GM12878 (cell line): ENCODE results near the gene RNF126. TPM values are rescaled to one million over a fixed set of nuclear protein-coding genes. Genes with fewer than 3 reads are reported as not detected.
"Not testable (repeated sequence)": the region's sequence is repeated elsewhere in the genome, so short reads cannot be mapped to it uniquely, and the experiment has no call there.

Source experiments
- ATAC-seq: fragments of 200-7000 bp; cut with Tn5 transposase; 3 replicates; pipeline ENCODE4 v1.9.1; 2020; ENCODE audit warnings: mild to moderate bottlenecking, moderate library complexity
- BruUV-seq: library from RNA; stranded (reverse); fragments of 400-500 nt; replicated peaks from 2 replicates; lab custom pipeline; 2021; lab: Mats Ljungman, UMichigan
- CTCF ChIA-PET: fragments of 300-600 bp; sonication (Branson Sonifier 250); formaldehyde crosslinking; extraction: SDS; loops from one replicate; lab custom pipeline; 2021; ENCODE audit warnings: inconsistent platforms; lab: Yijun Ruan, JAX
- POLR2A ChIA-PET: fragments of 350-600 bp; formaldehyde crosslinking; extraction: SDS; loops from one replicate; lab custom pipeline; 2021; ENCODE audit warnings: inconsistent platforms; lab: Charles Lee
- RAD21 ChIA-PET: fragments of 300-600 bp; sonication (Branson Sonifier 250); formaldehyde crosslinking; loops from one replicate; lab custom pipeline; 2023; ENCODE audit warnings: antibody characterized with exemption; ENCODE audit not compliant: unreplicated experiment; lab: Charles Lee
- SMC1A ChIA-PET: fragments of 300-600 bp; sonication (Branson Sonifier 250); formaldehyde crosslinking; loops from one replicate; lab custom pipeline; 2023; ENCODE audit not compliant: unreplicated experiment, uncharacterized antibody; lab: Charles Lee
- DNase-seq: peaks from one replicate; pipeline ENCODE4 v3.0.0-alpha.2; 2011; ENCODE audit warnings: low read depth, low spot score
- FAIRE-seq: peaks from 3 replicates; lab custom pipeline; 2011; peaks lifted over from hg19 to GRCh38; lab: Jason Lieb, UNC
- H2AFZ ChIP-seq: 2 replicates; pipeline ENCODE4 v1.6.0; 2011; ENCODE audit warnings: low read depth, low read length, control low read depth; ENCODE audit not compliant: control insufficient read depth
- H3K27ac ChIP-seq: 2 replicates; pipeline ENCODE4 v1.5.1; 2011; ENCODE audit warnings: control low read depth; ENCODE audit not compliant: control insufficient read depth, insufficient read depth
- H3K27me3 ChIP-seq, 2 experiments: replicated peaks in 1 of 2; 2 replicates each; pipeline versions ENCODE4 v1.6.0 to v1.6.1; 2011; ENCODE audit warnings: low read length in 1 of 2; ENCODE audit not compliant: control insufficient read depth in 2 of 2, insufficient read depth in 2 of 2
- H3K36me3 ChIP-seq, 2 experiments: 2 replicates each; pipeline ENCODE4 v1.5.1; 2011; ENCODE audit warnings: low read length in 1 of 2; ENCODE audit not compliant: control insufficient read depth in 2 of 2, insufficient read depth in 2 of 2
- H3K4me1 ChIP-seq: 2 replicates; pipeline ENCODE4 v1.6.1; 2011; ENCODE audit warnings: mild to moderate bottlenecking, low read length, moderate library complexity, mixed read lengths; ENCODE audit not compliant: control insufficient read depth, insufficient read depth
- H3K4me2 ChIP-seq: 2 replicates; pipeline ENCODE4 v1.6.0; 2011; ENCODE audit warnings: control low read depth; ENCODE audit not compliant: control insufficient read depth, insufficient read depth
- H3K4me3 ChIP-seq: fragments of 200-600 bp; sonication (generic); 2 replicates; pipeline ENCODE4 v1.5.1; 2016
- H3K79me2 ChIP-seq: 2 replicates; pipeline ENCODE4 v1.6.0; 2011; ENCODE audit warnings: low read length; ENCODE audit not compliant: control insufficient read depth, insufficient read depth
- H3K9ac ChIP-seq: 2 replicates; pipeline ENCODE4 v1.8.0; 2011; ENCODE audit warnings: low read length, control low read depth, mixed read lengths; ENCODE audit not compliant: control insufficient read depth, insufficient read depth
- H3K9me3 ChIP-seq: replicated peaks from 3 replicates; pipeline ENCODE4 v1.5.1; 2011; ENCODE audit warnings: mild to moderate bottlenecking, low read length; ENCODE audit not compliant: control insufficient read depth, insufficient read depth
- H4K20me1 ChIP-seq: 2 replicates; pipeline ENCODE4 v1.6.0; 2011; ENCODE audit not compliant: control insufficient read depth, insufficient read depth
- ASH2L ChIP-seq: fragments of 300-600, 200-600 bp; sonication (generic); IDR thresholded peaks from 2 replicates; pipeline ENCODE4 v1.6.1; 2017; ENCODE audit warnings: low read depth, mild to moderate bottlenecking, borderline replicate concordance
- CBX5 ChIP-seq: sonication (generic); IDR thresholded peaks from 2 replicates; pipeline ENCODE4 v1.6.1; 2016; ENCODE audit warnings: low read depth, moderate library complexity, mild to moderate bottlenecking, inconsistent platforms
- EED ChIP-seq: sonication (generic); IDR thresholded peaks from 2 replicates; pipeline ENCODE4 v1.6.1; 2016; ENCODE audit warnings: antibody characterized with exemption, low read depth
- EZH2 ChIP-seq: IDR thresholded peaks from 2 replicates; pipeline ENCODE4 v1.6.1; 2012; ENCODE audit warnings: low read depth, mild to moderate bottlenecking, control low read depth, inconsistent platforms, low read length, borderline replicate concordance; ENCODE audit not compliant: control insufficient read depth
- FOXK2 ChIP-seq: fragments of 450-650 bp; IDR thresholded peaks from 2 replicates; pipeline ENCODE4 v1.6.1; 2017; ENCODE audit warnings: mild to moderate bottlenecking, moderate library complexity
- GABPA ChIP-seq: IDR thresholded peaks from 2 replicates; pipeline ENCODE4 v1.6.1; 2014; ENCODE audit warnings: antibody characterized with exemption, low read depth, mild to moderate bottlenecking, inconsistent platforms
- HDAC2 ChIP-seq: fragments of 200-600 bp; sonication (generic); IDR thresholded peaks from 2 replicates; pipeline ENCODE4 v1.6.1; 2017
- HDAC6 ChIP-seq: fragments of 200-600 bp; sonication (generic); IDR thresholded peaks from one replicate; pipeline ENCODE4 v1.8.0; 2017; ENCODE audit warnings: antibody characterized with exemption; ENCODE audit not compliant: unreplicated experiment
- PML ChIP-seq: IDR thresholded peaks from 2 replicates; pipeline ENCODE4 v1.6.1; 2012; ENCODE audit warnings: low read length, inconsistent platforms
- POLR2A ChIP-seq: IDR thresholded peaks from 2 replicates; pipeline ENCODE4 v1.6.1; 2011; ENCODE audit warnings: low read depth, mild to moderate bottlenecking, low read length
- SIN3A ChIP-seq: IDR thresholded peaks from 2 replicates; pipeline ENCODE4 v1.6.1; 2012; ENCODE audit warnings: low read depth, low read length, improper control_type of control experiment
- SMARCA5 ChIP-seq: fragments of 450-650 bp; IDR thresholded peaks from 2 replicates; pipeline ENCODE4 v1.6.1; 2017; ENCODE audit warnings: mild to moderate bottlenecking
- TCF12 ChIP-seq: IDR thresholded peaks from 2 replicates; pipeline ENCODE4 v1.6.1; 2011; ENCODE audit warnings: low read depth, mild to moderate bottlenecking, low read length
- ZBTB40 ChIP-seq: fragments of 450-650 bp; IDR thresholded peaks from 2 replicates; pipeline ENCODE4 v1.6.1; 2016; ENCODE audit warnings: mild to moderate bottlenecking, moderate library complexity, borderline replicate concordance
- ZNF274 ChIP-seq: IDR thresholded peaks from one replicate; pipeline ENCODE4 v1.8.0; 2011; ENCODE audit not compliant: insufficient read length, insufficient read depth
- ZNF622 ChIP-seq: fragments of 450-650 bp; IDR thresholded peaks from 2 replicates; pipeline ENCODE4 v1.6.1; 2017; ENCODE audit warnings: mild to moderate bottlenecking, inconsistent platforms
- WGBS: methylation state at CpG from one replicate; pipeline ENCODE4 v1.1.6; 2016; ENCODE audit warnings: low lambda C conversion rate; ENCODE audit not compliant: insufficient replicate concordance, insufficient coverage; ENCODE audit errors: missing lambda C conversion rate; 5-methylcytosine and 5-hydroxymethylcytosine counted together
- in situ Hi-C: fragments of 300-500 bp; cut with MboI; formaldehyde crosslinking; loops from 9 replicates; pipeline ENCODE4 v1.14.3; 2018; ENCODE audit warnings: mixed read lengths
- intact Hi-C: fragments of 100-400 bp; cut with micrococcal nuclease; formaldehyde crosslinking; loops from one replicate; pipeline ENCODE4 v1.14.2; 2022; ENCODE audit not compliant: unreplicated experiment
- polyA plus RNA-seq, 11 experiments: library from polyadenylated mRNA; depleted of rRNA in 4 of 11; unstranded in 6 of 11; stranded (reverse) in 5 of 11; fragments of >200 nt; fragmentation: Nextera tagmentation in 4 of 11; fragmentation: Illumina TruSeq in 1 of 11; extraction: Ambion mirVana in 4 of 11; extraction: Trizol in 1 of 11; gene quantifications; 1 replicate in 1 of 11; 2 replicates in 10 of 11; pipeline versions ENCODE4 v1.2.1 to v1.2.3, GENCODE V29; 2011 to 2016; ENCODE audit warnings: inconsistent platforms in 2 of 11, missing spikeins in 2 of 11, low read depth in 1 of 11
- total RNA-seq, 4 experiments: library from RNA; depleted of rRNA in 3 of 4; stranded (reverse); fragments of >200 nt in 3 of 4; fragmentation: Illumina TruSeq in 1 of 4; extraction: Trizol in 1 of 4; gene quantifications; 2 replicates each; pipeline versions ENCODE4 v1.2.1 to v1.2.3, GENCODE V29; 2013 to 2021

The RNF126 gene
- total and polyA plus RNA-seq, 10 of the 15 experiments (the other 5 are each of a cell fraction or from before 2014, with no cell fraction given), result 0.45 to 100 (median 50.6) TPM

- no peak for TF ChIP-seq PML
- no peak for TF ChIP-seq HDAC6
- TF ChIP-seq ZNF622, result no peak
- no peak for TF ChIP-seq CBX5
- TF ChIP-seq FOXK2, result no peak
- TF ChIP-seq HDAC2, result no peak
- TF ChIP-seq ZNF274, result no peak
- TF ChIP-seq GABPA, result no peak
- no peak for TF ChIP-seq EZH2
- TF ChIP-seq SMARCA5, result no peak
- TF ChIP-seq TCF12, result no peak
- TF ChIP-seq ASH2L, result no peak
- no peak for TF ChIP-seq POLR2A
- no peak for TF ChIP-seq SIN3A
- no peak for TF ChIP-seq ZBTB40
- no peak for TF ChIP-seq EED
- TF ChIP-seq, all 136 proteins: peak for 0
- H4K20me1 ChIP-seq, result no peaks in the 10 kb centered on the region
- no peak for DNase-seq
- POLR2A ChIA-PET, result no interaction called here
- H3K27ac ChIP-seq, result no peak overlapping the region
- no peaks in the 10 kb centered on the region for H3K27me3 ChIP-seq
- BruUV-seq, result no TSS peak
- H3K36me3 ChIP-seq, result peaks cover 4 to 9% of the 10 kb centered on the region in 2 experiments; a peak in 3 of 4 replicates
- H3K9ac ChIP-seq, result no peak overlapping the region
- H3K9me3 ChIP-seq, result no peaks in the 10 kb centered on the region; the same call in 2 of the 3 replicates
- RAD21 ChIA-PET, result no interaction called here
- ATAC-seq, result no peak
- no peak overlapping the region for H2AFZ ChIP-seq
- no peaks in the 10 kb centered on the region for H3K4me1 ChIP-seq
- H3K4me2 ChIP-seq, result no peak overlapping the region
- CTCF ChIA-PET, result no interaction called here
- intact Hi-C loops (no loop called here), in situ Hi-C loops (no loop called here)
- 93% methylated on average over 24 of the region's 24 CpGs for WGBS
- no peak for FAIRE-seq
- SMC1A ChIA-PET, result no interaction called here
- H3K4me3 ChIP-seq, result no peak overlapping the region
- H3K79me2 ChIP-seq, result no peaks in the 10 kb centered on the region
Observed at GRCh38 chr19:621819-622218, 41.2 kb downstream of the RNF126 start.

GRCh38 chr19:621191-621590 is 41.8 kb downstream of the RNF126 start:
- BruUV-seq, ATAC-seq, intact Hi-C loops, H3K36me3 ChIP-seq, FAIRE-seq, H3K27ac ChIP-seq, H3K79me2 ChIP-seq, H3K4me2 ChIP-seq, H2AFZ ChIP-seq, H4K20me1 ChIP-seq, H3K4me3 ChIP-seq, DNase-seq, H3K9me3 ChIP-seq, SMC1A ChIA-PET, POLR2A ChIA-PET, RAD21 ChIA-PET, H3K9ac ChIP-seq, H3K4me1 ChIP-seq, CTCF ChIA-PET, in situ Hi-C loops, H3K27me3 ChIP-seq: not testable (repeated sequence)
- 94% methylated on average over 17 of the region's 48 CpGs for WGBS
